Endothelial cell (in vitro differentiated cells): Measurements from ENCODE around the gene EHD1. TPM values are rescaled to one million over a fixed set of nuclear protein-coding genes. Genes with fewer than 3 reads are reported as not detected.
A peak's percentile ranks its signal among the peaks of the same experiment; 100 is the strongest.

Experiments
- DNase-seq: peaks from one replicate; pipeline ENCODE4 v3.0.0; 2021; ENCODE audit warnings: low spot score
- H3K27ac Mint-ChIP-seq: one replicate; pipeline ENCODE4 v1.8.0; 2021; ENCODE audit warnings: mixed read lengths, inconsistent platforms; ENCODE audit not compliant: unreplicated experiment
- H3K27me3 Mint-ChIP-seq: one replicate; pipeline ENCODE4 v1.8.0; 2021; ENCODE audit warnings: mild to moderate bottlenecking, moderate library complexity, mixed read lengths, inconsistent platforms; ENCODE audit not compliant: unreplicated experiment
- H3K36me3 Mint-ChIP-seq: one replicate; pipeline ENCODE4 v1.8.0; 2021; ENCODE audit warnings: mild to moderate bottlenecking, low read depth, mixed read lengths, inconsistent platforms; ENCODE audit not compliant: unreplicated experiment
- H3K4me1 Mint-ChIP-seq: one replicate; pipeline ENCODE4 v1.8.0; 2021; ENCODE audit warnings: mild to moderate bottlenecking, mixed read lengths, inconsistent platforms; ENCODE audit not compliant: unreplicated experiment
- H3K4me3 Mint-ChIP-seq: one replicate; pipeline ENCODE4 v1.8.0; 2021; ENCODE audit warnings: mild to moderate bottlenecking, mixed read lengths, inconsistent platforms; ENCODE audit not compliant: unreplicated experiment
- H3K9me3 Mint-ChIP-seq: one replicate; pipeline ENCODE4 v1.8.0; 2021; ENCODE audit warnings: mixed read lengths, inconsistent platforms; ENCODE audit not compliant: unreplicated experiment
- CTCF ChIP-seq: fragments of 200-600 bp; sonication (generic); IDR thresholded peaks from one replicate; pipeline ENCODE4 v1.5.0; 2021; ENCODE audit warnings: antibody characterized with exemption; ENCODE audit not compliant: unreplicated experiment
- total RNA-seq: library from RNA; stranded (reverse); fragmentation: NEBNext Ultra II Directional; extraction: Animal tissue kit (Norgen Biotek cat#: 25700); gene quantifications from one replicate; pipeline ENCODE4 v1.2.1, GENCODE V29; 2021; ENCODE audit not compliant: unreplicated experiment

Gene EHD1
- total RNA-seq, 1 donor from 2014 or later, result 84.0 TPM

GRCh38 chr11:64841592-64842365 lies 36.6 kb downstream of the EHD1 start:
- Mint-ChIP-seq H3K36me3 (peaks cover 3% of the 10 kb centered on the region), H3K27ac (no peak overlapping the region)

GRCh38 chr11:64839887-64840782 lies 38.3 kb downstream of the EHD1 start:
- H3K27me3 Mint-ChIP-seq, result peaks cover 6% of the 10 kb centered on the region
- TF ChIP-seq CTCF, result no peak
- DNase-seq, result no peak
- no peaks in the 10 kb centered on the region for H3K9me3 Mint-ChIP-seq
- peaks cover 3% of the 10 kb centered on the region for H3K36me3 Mint-ChIP-seq
- no peak overlapping the region for H3K4me3 Mint-ChIP-seq
- peaks cover 6% of the 10 kb centered on the region for H3K4me1 Mint-ChIP-seq
- H3K27ac Mint-ChIP-seq, result no peak overlapping the region

More at GRCh38 chr11:64841592-64842365, 36.6 kb downstream of the EHD1 start:
- no peak for TF ChIP-seq CTCF
- peaks cover 7% of the 10 kb centered on the region for H3K27me3 Mint-ChIP-seq
- H3K4me1 Mint-ChIP-seq, result peaks cover 8% of the 10 kb centered on the region
- H3K4me3 Mint-ChIP-seq, result no peak overlapping the region
- H3K9me3 Mint-ChIP-seq, result no peaks in the 10 kb centered on the region
- DNase-seq, result no peak

- Mint-ChIP-seq H3K27ac (no peak overlapping the region), H3K4me1 (peaks cover 5% of the 10 kb centered on the region), H3K27me3 (peaks cover 4% of the 10 kb centered on the region), H3K9me3 (no peaks in the 10 kb centered on the region), H3K36me3 (peaks cover 3% of the 10 kb centered on the region), H3K4me3 (peak overlapping the region; percentile 64)
- TF ChIP-seq CTCF, result no peak
- DNase-seq, result no peak
Measured at GRCh38 chr11:64839335-64839734, 39.1 kb downstream of the EHD1 start.

GRCh38 chr11:64838600-64839334 lies 39.7 kb downstream of the EHD1 start:
- Mint-ChIP-seq H3K4me1 (peaks cover 2% of the 10 kb centered on the region), H3K9me3 (no peaks in the 10 kb centered on the region), H3K27me3 (peaks cover 2% of the 10 kb centered on the region), H3K36me3 (peaks cover 3% of the 10 kb centered on the region), H3K4me3 (no peak overlapping the region), H3K27ac (no peak overlapping the region)
- no peak for TF ChIP-seq CTCF
- no peak for DNase-seq
